Heart left ventricle (tissue), 13 donors: ENCODE data around the gene CDC27.

ENCODE experiments used
- CTCF ChIP-seq, 12 donors: fragments of 200-600 bp; sonication (generic) in 4 of 12; IDR thresholded peaks; one replicate each; pipeline versions ENCODE4 v1.5.0 to v1.8.0; 2018 to 2022; ENCODE audit warnings: antibody characterized with exemption in 12 of 12, mild to moderate bottlenecking in 5 of 12
- POLR2A ChIP-seq, 2 donors: fragments of 450-650 bp; IDR thresholded peaks; one replicate each; pipeline ENCODE4 v1.6.1; 2017; ENCODE audit warnings: antibody characterized with exemption in 2 of 2, mild to moderate bottlenecking in 2 of 2, moderate library complexity in 2 of 2
- donor health status: ischemic (EF 13 %, LVEDD 7.1; RV severe dilation, severe dysfunction).
- donor health status: DM: no; HTN: yes; CAD: no.
- donor health status: DM: no; HTN: no; CAD: no.
- donor health status: ischemic (EF 25% LVEDD 6.9; RV normal size, moderate dysfunction).
- donor health status: ischemic (EF 25% LVEDD 5.7; RV mildly dilated, moderate dysfunction).
- donor health status: ischemic (EF 35%, LVEDD 5.7; RV mildly dilated, moderate dysfunction).
- donor health status: nonischemic (EF 11% LVEDD 7.7; RV severe dilation, severe dysfunction).
- donor health status: DM: yes; HTN: yes; CAD: no.
- donor health status: PGD.
- donor health status: ischemic (EF 29% LVEDD 5.4; RV normal size, mild dysfunction).
- donor health status: nonischemic (EF 23%, LVEDD 6.1; RV moderate dilation, normal function).

- TF ChIP-seq POLR2A (IDR thresholded peaks at IDR 0.05) (no peak), CTCF (IDR thresholded peaks at IDR 0.05) (no peak)
Measured at GRCh38 chr17:47179141-47179540, 10.0 kb downstream of the CDC27 start.
